Measurements from ENCODE around the gene TMEM63B. TPM values are rescaled to one million over a fixed set of nuclear protein-coding genes. Genes with fewer than 3 reads are reported as not detected.
"Not testable (repeated sequence)": the region's sequence is repeated elsewhere in the genome, so short reads cannot be mapped to it uniquely, and the experiment has no call there.

TMEM63B gene
- total RNA-seq, 1 donor from 2014 or later, result 71.8 TPM

- DNase-seq (ENCODE audit: low spot score), result not testable (repeated sequence)
Observed at GRCh38 chr6:44144536-44144935, 17.2 kb downstream of the TMEM63B start.

- DNase-seq (ENCODE audit: low spot score), result no peak
Observed at GRCh38 chr6:44145839-44146238, 18.5 kb downstream of the TMEM63B start.

GRCh38 chr6:44146685-44147084 is 19.3 kb downstream of the TMEM63B start:
- no peak for DNase-seq (ENCODE audit: low spot score)

GRCh38 chr6:44147256-44147655 is 19.9 kb downstream of the TMEM63B start:
- DNase-seq (ENCODE audit: low spot score), result no peak

GRCh38 chr6:44148306-44148705 is 21.0 kb downstream of the TMEM63B start:
- no peak for DNase-seq (ENCODE audit: low spot score)

- DNase-seq (ENCODE audit: low spot score), result no peak
Observed at GRCh38 chr6:44149369-44150012, 22.1 kb downstream of the TMEM63B start.

- no peak for DNase-seq (ENCODE audit: low spot score)
Observed at GRCh38 chr6:44150317-44150917, 23.1 kb downstream of the TMEM63B start.

GRCh38 chr6:44151348-44152108 is 24.2 kb downstream of the TMEM63B start:
- DNase-seq (ENCODE audit: low spot score), result peak; percentile 66

GRCh38 chr6:44152109-44152461 is 24.7 kb downstream of the TMEM63B start:
- DNase-seq (ENCODE audit: low spot score), result no peak

GRCh38 chr6:44152533-44152932 is 25.2 kb downstream of the TMEM63B start:
- no peak for DNase-seq (ENCODE audit: low spot score)

- no peak for DNase-seq (ENCODE audit: low spot score)
Observed at GRCh38 chr6:44154067-44154466, 26.7 kb downstream of the TMEM63B start.

GRCh38 chr6:44156494-44157151 is 29.3 kb downstream of the TMEM63B start:
- no peak for DNase-seq (ENCODE audit: low spot score)

- DNase-seq (ENCODE audit: low spot score), result no peak
Observed at GRCh38 chr6:44157152-44157521, 29.8 kb downstream of the TMEM63B start.

- DNase-seq (ENCODE audit: low spot score), result no peak
Observed at GRCh38 chr6:44158770-44159228, 31.4 kb downstream of the TMEM63B start, which contains the start of gene CAPN11. TSS of gene CAPN11 (plus strand) at chr6:44158820. CDS start at chr6:44158849, 29 bp downstream.

- no peak for DNase-seq (ENCODE audit: low spot score)
Observed at GRCh38 chr6:44161997-44162338, 34.6 kb downstream of the TMEM63B start.

GRCh38 chr6:44162876-44163625 is 35.7 kb downstream of the TMEM63B start:
- no peak for DNase-seq (ENCODE audit: low spot score)

GRCh38 chr6:44166116-44166515 is 38.8 kb downstream of the TMEM63B start:
- no peak for DNase-seq (ENCODE audit: low spot score)

- DNase-seq (ENCODE audit: low spot score), result no peak
Observed at GRCh38 chr6:44166591-44167184, 39.3 kb downstream of the TMEM63B start.

- no peak for DNase-seq (ENCODE audit: low spot score)
Observed at GRCh38 chr6:44167567-44167966, 40.2 kb downstream of the TMEM63B start.

- DNase-seq (ENCODE audit: low spot score), result no peak
Observed at GRCh38 chr6:44169154-44169553, 41.8 kb downstream of the TMEM63B start.

- no peak for DNase-seq (ENCODE audit: low spot score)
Observed at GRCh38 chr6:44169886-44170570, 42.7 kb downstream of the TMEM63B start.
